ENCODE data around the gene HECTD1.
"Not testable (repeated sequence)": the region's sequence is repeated elsewhere in the genome, so short reads cannot be mapped to it uniquely, and the experiment has no call there.

Gene HECTD1

DNA sequence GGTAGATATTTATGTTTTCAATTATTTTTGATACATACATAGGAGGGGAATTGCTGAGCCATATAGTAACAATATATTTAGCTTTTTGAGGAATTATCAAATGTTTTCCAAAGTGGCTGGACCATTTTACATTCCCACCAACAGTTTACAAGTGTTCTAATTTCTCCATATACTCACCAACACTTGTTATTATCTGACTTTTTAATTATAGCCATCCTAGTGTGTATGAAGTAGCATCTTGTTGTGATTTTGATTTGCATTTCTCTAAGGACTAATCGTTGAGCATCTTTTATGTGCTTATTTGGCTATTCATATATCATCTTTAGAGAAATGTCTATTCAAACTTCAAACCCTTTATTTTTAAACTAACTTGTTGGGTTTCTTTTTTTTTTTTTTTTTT is 17.2 kb upstream of the HECTD1 start:
- no peak for DNase-seq

DNA sequence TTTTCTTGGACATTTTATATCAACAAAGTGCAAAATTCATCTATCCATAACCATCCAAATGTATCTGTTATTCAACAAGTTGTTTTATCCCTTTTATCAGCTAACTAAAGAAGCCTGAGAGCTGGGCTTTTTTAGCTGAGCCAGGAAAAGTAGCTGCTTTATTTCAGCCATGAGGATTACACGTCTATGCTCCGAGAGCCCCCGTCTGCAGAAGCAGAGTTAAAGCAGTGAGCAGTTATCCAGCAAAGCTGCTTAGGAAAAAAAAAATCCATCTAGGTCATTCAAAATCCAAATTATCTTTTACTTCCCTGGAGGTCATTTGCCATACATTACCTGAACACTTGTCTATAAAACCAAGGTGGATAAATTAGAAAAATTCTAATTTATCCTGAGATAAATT is 15.7 kb upstream of the HECTD1 start:
- no peak for DNase-seq

DNA sequence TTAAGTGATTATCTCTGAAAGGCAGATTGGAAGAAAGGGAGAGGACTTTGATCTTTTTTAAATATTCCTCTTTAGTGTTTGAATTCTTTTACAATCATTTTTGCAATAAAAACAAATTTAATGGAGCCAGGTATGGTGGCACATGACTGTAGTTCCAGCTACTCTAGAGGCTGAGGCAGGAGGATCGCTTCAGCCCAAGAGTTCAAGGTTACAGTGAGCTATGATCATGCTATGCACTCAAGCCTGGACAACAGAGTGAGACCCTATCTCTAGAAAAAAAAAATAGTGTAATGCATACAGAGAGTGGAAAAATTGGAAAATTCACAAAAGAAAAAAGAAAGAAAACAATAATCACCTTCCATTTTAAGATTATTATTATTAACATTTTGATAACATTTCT is 15.2 kb upstream of the HECTD1 start:
- DNase-seq: no peak

DNA sequence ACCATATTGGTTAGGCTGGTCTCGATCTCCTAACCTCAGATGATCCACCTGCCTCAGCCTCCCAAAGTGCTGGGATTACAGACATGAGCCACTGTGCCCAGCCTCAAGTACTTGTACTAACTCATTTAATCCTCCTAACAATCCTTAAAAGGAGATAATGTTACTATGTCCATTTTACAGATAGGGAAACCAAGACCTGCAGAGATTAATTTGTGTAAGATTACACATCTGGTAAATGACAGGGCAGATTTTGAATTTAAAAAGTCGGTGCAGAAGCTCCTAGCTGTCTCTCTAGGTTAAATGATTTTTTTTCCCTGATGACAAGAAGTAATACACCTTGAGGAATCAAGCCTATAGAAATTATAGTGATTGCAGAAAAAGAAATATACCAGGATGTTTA is 13.7 kb upstream of the HECTD1 start:
- DNase-seq: no peak

DNA sequence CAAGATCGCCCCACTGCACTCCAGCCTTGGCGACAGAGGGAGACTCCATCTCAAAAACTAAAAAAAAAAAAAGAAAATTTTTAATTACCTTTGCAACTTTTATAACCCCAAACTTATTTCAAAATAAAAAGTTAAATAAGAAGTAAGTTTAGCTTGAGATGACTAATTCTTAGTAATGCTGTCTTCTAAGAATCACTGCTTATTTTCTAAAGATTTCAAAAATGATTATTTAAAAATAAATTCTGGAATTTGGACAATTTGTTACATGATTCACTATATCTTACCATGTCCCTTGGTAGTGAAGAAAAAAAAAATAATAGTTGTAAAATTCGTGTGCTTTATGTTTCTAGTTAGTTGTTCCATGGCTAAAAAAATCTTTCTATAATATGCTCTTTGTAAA is 11.6 kb upstream of the HECTD1 start:
- DNase-seq: no peak

DNA sequence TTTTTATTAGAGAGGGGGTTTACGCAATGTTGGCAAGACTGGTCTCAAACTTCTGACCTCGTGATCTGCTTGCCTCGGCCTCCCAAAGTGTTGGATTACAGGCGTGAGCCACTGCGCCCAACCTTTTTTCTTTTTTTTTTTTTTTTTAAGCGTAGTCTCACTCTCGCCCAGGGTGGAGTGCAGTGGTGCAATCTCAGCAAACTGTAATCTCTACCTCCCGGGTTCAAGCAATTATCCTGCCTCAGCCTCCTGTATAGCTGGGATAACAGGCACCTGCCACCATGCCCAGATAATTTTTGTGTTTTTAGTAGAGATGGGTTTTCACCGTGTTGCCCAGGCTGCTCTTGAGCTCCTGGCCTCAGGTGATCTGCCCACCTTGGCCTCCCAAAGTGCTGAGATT is 8.8 kb upstream of the HECTD1 start:
- DNase-seq: no peak

DNA sequence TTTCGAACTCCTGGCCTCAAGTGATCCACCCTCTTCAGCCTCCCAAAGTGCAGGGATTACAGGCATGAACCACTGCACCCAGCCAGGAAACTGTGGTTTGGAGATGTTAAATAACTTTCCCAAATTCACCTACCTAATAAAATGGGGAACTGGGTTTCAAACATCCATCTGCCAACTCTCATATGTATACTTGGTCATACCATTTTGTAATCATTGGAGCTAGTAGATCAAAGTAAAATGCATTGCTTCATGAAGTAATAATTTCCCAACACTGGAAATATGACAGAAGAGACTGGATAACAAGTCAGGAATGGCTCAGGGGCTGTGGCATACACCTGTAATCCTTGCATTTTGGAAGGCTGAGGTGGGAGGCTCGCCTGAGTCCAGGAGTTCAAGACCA is 5.3 kb upstream of the HECTD1 start:
- DNase-seq: no peak

DNA sequence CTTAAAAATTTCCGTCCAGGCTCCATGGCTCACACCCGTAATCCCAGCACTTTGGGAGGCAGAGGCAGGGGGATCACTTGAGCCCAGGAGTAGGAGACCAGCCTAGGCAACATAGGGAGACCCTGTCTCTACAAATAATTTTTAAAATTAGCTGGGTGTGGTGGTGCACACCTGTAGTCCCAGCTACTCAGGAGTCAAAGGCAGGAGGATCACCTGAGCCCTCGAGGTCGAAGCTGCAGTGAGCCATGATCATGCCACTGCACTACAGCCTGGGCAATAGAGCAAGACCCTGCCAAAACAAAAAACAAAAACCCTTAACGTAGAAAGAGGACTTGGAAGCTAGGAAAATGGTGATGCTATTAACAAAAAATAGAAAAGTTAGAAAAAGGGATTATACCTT is 2.0 kb upstream of the HECTD1 start:
- DNase-seq: no peak

DNA sequence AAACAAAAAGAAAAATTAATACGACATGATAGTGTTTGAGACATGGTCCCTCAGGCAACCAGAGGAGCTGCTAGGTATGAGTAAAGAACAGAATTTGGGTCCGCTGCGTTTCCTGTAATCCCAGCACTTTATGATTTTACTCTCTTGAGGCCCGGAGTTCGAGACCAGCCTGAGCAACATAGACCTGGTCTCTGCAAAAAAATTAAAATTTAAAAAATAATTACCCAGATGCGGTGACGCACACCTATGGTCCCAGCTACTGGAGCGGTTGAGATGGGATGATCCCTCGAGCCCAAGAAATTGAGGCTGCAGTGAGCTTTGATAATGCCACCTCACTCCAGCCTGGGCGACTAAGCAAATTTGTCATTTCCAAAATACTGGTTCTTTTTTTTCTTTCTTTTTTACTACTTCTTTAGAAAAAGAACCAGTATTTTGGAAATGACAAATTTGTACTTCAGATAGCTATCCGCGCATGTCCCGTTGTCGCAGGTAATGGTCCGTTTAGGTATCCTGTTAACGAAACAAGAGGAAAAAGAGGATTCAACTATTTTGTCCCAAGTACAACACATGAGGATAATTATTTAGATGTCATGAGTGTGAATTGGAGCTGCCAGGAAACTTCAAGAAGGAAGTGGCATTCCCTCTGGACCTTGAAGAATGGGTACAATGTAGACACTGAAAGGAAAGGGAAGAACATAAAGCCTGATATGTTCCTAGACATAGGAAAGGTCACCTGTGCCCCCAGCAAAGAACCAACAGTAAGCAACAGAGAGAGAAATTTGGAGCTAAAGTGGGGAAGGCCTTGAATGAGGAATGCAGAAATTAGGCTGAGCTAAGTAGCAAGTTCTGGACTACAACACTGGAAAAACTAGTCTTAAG is 1.2 kb upstream of the HECTD1 start:
- DNase-seq: no peak

DNA sequence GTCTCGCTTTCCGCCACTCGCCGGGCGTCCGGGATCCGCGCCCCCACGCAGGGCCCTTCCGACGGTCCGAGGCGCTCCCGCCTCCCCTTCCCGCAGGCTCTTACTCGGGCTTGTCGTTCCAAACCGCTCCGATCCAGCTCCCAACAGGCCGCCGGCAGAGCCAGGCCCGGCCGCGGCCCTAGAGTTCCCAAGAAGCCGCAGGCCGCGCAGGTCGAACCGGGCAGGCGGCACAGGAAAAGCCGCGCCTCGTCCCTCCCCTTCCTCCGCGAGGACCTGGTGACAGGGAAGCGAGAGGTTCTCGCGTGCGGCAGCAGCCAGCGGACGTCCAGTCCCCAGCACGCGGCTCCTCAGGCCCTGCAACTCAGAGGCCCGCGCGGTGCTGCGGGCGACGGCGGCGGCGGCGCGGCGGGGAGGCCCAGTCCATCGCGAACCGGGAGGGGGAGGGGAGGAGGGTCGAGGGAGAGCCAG is 272 bp downstream of the HECTD1 start:
- peak; percentile 81 for DNase-seq

DNA sequence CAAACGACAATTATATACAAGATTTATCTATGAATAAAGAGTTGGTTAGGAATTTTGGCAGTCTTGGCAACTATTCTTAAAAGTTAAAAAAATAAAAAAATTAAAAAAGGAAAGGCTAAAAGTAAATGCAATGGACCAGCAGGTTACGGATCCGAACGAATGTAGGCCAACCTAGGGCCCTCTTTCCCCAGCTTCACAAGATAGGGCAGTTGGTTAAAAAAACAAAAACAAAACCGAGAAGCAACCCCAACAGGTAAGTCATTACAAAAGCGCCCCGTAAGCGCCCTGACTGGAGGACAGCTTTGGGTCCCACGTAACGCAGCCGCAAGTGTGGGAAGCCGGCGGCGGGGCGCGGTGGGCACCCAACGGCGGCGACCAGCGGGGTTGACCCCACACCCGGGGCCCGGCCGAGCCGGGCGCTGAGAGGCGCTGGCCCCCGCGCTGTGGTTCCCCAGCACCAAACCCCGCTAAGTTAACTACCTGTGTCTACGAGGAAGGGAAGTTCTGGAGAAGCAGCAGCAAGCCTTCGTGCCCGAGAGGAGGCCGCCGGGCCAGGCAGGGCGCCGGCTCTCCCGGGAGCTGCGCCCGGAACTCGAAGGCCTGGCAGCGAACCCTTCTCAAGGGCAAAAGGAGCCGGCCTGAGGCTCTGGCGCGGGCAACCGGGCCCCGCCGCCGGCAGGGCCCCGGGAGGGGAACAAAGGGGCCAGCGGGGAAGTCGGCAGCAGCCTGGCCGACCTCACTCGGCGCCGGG is 882 bp downstream of the HECTD1 start:
- no peak for DNase-seq

DNA sequence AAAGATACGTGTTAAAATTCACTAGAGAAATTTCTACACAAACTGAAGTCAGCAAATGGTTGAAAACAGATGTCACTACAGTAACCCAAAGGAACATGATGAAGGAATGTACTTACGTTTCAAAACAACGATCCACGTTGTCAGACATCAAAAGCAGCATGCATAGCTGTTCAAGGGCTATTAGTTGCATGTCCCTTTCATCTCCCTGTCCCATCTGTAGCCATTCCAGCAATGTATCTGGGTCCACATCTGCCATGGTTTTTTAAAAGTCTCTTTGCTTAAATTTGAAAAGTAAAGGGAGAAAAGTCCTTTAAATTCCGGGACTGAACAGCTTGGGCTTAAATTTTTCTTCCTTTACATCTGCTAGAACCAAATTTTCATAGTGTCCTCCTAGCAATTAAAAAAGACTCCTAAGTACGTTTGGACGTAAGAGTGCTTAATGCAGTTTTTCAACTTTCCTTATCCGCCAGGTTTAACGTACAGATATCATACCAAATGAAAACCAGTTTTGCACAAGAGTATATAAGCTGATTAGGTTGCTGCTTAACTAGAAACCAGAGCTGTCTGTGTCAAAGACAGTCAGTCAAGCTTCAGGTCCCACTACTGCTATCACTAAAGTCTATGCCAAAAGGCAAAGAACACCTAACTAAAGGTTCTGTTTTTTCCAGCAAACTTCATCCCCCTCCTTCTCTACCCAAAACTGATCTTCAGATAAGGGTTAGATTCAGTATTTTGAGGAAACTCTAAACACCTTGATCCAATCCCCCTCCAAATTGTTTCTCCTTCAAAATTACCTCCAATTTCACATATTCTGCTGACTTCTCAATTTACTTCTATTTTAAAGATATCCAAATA is 1.7 kb downstream of the HECTD1 start:
- peak; percentile 16 for DNase-seq

DNA sequence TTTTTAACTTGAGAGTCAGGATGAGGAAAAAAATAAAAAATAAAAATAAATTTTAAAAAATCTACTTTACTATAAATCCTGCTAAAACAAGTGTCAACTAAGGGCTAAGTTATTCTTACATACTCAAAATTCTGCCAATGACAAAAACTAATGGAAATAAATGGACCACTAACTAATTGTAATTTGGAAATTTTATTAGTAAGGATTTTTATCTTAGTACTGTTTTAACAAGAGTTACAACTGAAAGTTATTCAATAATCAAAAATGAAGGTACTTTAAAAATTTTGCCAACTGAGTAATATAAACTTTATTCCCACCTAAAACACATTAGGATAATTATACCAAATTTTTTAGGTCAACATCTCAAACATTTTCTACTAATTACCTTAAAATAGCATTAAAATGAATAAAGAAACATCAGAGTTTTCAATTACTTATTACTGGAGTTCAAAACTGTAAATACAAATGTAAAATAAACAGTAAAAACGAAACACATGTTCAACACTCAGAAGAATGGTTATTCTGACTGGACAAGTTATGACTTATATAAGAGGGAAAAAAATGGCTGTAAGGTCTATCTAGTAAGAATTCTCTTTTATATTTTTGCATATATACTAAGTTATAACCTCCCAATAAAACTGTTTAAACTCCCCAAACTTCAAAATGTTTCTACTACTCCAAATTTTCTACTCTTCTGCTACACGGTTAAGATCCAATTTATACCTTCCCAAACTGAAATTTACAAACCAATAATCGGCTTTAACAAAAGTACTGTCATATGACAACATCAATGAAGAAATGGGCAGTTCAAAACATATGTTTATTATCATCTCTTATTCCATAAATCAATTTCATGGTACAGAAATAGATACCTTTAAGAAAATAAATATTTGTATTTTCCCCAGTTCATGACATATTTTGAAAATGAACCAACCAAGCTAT is 2.7 kb downstream of the HECTD1 start:
- DNase-seq: no peak

DNA sequence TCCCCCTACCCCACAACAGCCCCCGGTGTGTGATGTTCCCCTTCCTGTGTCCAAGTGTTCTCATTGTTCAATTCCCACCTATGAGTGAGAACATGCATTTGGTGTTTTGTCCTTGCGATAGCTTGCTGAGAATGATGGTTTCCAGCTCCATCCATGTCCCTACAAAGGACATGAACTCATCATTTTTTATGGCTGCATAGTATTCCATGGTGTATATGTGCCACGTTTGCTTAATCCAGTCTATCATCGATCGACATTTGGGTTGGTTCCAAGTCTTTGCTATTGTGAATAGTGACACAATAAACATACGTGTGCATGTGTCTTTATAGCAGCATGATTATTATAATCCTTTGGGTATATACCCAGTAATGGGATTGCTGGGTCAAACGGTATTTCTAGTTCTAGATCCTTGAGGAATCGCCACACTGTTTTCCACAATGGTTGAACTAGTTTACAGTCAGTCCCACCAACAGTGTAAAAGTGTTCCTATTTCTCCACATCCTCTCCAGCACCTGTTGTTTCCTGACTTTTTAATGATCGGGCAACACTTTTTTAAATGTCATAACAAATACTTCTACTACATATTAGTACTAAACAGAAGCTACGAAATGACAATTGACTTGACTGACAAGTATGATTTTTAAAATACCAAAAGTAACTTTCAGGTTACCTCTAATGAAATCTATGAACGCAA is 3.5 kb downstream of the HECTD1 start:
- not testable (repeated sequence) for DNase-seq

DNA sequence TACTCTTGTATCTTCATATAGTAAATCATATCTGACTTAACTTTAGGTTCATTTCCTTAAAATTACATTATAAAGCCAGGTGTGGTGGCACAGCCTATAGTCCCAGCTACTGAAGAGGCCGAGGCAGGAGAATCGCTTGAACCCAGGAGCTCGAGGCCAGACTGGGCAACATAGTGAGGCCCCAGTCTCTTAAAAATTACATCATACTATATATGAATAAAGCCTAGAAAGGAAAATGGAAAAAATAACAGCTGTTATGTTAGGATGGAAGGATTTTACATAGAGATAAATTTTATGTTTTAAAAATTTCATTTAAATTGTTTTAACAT is 4.2 kb downstream of the HECTD1 start:
- no peak for DNase-seq

DNA sequence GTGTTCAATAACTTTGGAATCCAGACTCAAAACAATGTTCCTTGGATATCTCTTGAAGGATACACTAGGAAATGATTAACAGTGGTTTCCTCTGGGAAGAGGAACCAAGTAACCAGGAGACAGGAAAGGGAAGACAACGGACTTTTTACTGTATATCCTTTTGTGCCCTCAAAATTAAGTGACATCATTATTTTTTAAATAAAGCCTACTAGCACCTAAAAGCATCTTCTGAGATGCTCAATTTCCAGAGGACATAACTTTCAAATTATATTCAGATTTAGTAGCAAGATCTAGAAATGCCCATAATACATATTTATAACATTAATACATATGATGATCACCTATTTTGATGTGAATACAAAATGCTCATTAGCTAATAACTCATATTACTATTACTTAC is 6.5 kb downstream of the HECTD1 start:
- no peak for DNase-seq

DNA sequence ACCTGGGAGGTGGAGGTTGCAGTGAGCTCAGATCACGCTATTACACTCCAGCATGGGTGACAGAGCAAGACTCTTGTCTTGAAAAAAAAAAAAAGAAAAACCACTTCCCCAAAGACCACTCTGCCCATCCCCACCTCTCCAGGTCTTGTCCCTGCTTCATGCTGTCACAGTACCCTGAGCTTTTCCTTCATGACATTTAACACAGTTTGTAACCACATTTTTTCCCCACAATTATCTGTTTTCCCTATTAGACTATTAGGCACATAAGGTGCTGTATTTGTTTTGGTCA is 6.9 kb downstream of the HECTD1 start:
- no peak for DNase-seq

DNA sequence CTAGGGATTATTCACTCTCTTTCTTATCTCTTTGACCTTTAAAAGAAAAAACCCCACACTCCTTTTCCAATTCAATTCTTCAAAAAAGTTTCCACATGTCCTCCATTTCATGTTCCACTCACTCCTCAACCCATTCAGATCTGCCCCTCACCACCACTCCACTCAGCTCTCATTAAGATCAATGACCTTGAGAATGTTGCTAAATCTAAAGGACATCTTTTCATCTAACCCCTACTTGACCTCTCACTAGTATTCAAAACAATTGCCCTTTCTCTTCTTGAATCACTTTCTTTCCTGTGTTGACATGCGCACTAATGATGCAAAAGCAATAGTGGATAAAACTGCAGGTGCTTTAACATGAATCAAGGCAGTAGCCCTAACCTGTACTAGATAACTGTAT is 9.9 kb downstream of the HECTD1 start:
- no peak for DNase-seq

DNA sequence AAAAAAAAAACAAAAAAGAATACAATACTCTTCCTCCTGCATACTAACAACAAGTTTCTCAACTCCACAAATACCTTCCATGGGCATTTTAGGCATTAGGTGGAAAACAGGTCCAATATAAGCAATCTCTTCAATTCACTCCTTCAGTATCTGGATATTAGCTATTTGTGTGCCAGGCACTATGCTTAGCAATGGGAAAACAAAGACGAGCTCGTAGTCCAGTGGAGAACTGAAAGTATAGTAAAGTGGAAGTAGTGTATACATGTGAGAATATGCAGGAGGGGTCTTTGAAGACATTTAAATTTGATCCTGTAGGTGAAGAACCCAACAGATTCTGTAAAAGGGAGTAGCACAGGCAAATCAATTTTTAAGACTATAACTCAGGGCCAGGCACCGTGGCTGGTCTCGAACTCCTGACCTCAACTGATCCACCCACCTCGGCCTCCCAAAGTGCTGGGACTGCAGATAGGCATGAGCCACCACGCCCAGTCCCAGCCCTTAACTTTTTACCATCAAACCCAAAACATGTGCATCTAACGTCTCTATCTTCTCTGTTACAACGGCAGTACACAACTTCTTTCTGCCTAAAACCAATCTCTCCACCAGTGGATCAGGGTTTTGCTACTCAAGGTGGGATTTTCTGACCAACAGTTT is 10.6 kb downstream of the HECTD1 start:
- no peak for DNase-seq

DNA sequence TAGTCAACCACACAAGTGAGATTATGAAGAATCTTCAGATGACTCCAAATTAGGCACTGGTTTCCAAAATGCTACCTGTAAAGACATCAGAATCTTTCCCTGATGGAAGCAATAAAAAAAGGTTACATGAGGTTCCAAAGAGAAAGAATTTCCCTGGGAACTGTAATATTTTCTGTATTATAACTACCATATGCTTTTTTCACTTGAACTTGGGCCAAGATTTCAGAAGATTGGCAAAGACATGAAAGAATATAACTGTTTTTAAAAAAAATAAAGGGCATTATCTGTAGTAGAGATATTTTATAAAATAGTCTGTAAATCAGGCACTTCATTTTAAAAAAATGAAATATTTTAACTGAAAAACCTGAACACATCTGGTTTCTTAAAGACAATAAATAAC is 12.9 kb downstream of the HECTD1 start:
- no peak for DNase-seq

DNA sequence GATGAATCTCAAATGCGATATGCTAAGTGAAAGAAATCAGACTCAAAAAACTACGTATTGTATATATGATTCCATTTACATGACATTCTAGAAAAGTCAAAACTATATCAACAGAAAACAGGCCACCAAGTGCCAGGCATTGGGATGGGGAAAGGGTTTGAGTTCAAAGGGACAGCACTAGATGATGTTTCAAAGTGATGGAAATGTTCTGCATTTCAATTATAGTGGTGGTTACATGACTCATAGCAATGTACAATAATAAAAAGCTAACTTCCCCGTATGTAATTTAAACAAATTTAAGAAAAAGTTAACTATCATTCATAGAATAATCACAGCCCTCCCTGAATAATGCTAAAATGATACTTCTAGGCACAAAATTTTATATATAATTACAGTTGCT is 13.5 kb downstream of the HECTD1 start:
- no peak for DNase-seq

Measured in kidney glomerular epithelial cell (primary cell).